Measurements from ENCODE around the gene NRG2.

Gene NRG2

GRCh38 chr5:139829471-139829870 lies 213.6 kb downstream of the NRG2 start:
- no peak for DNase-seq

- DNase-seq: no peak
These were observed 214.7 kb downstream of the NRG2 start for GRCh38 chr5:139828207-139828895.

- DNase-seq: no peak
These were observed 217.4 kb downstream of the NRG2 start for GRCh38 chr5:139825690-139826089.

GRCh38 chr5:139823757-139824355 lies 219.2 kb downstream of the NRG2 start:
- no peak for DNase-seq

GRCh38 chr5:139822553-139823425 lies 220.3 kb downstream of the NRG2 start:
- no peak for DNase-seq

- no peak for DNase-seq
These were observed 221.1 kb downstream of the NRG2 start for GRCh38 chr5:139821806-139822552.

- no peak for DNase-seq
These were observed 222.5 kb downstream of the NRG2 start for GRCh38 chr5:139820606-139821005.

GRCh38 chr5:139820130-139820529 lies 223.0 kb downstream of the NRG2 start:
- no peak for DNase-seq

GRCh38 chr5:139817970-139818369 lies 225.1 kb downstream of the NRG2 start:
- DNase-seq: no peak

- DNase-seq: no peak
These were observed 225.7 kb downstream of the NRG2 start for GRCh38 chr5:139817362-139817761.

GRCh38 chr5:139816566-139816965 lies 226.5 kb downstream of the NRG2 start:
- DNase-seq: no peak

- no peak for DNase-seq
These were observed 228.3 kb downstream of the NRG2 start for GRCh38 chr5:139814704-139815280.

- no peak for DNase-seq
These were observed 228.9 kb downstream of the NRG2 start for GRCh38 chr5:139814191-139814601.

- no peak for DNase-seq
These were observed 230.0 kb downstream of the NRG2 start for GRCh38 chr5:139812836-139813805.

GRCh38 chr5:139812323-139812722 lies 230.8 kb downstream of the NRG2 start:
- DNase-seq: no peak

GRCh38 chr5:139811274-139811607 lies 231.9 kb downstream of the NRG2 start:
- DNase-seq: no peak

GRCh38 chr5:139810341-139811273 lies 232.5 kb downstream of the NRG2 start:
- DNase-seq: no peak

GRCh38 chr5:139809331-139809810 lies 233.7 kb downstream of the NRG2 start:
- DNase-seq: no peak

GRCh38 chr5:139808481-139809330 lies 234.4 kb downstream of the NRG2 start:
- no peak for DNase-seq
